GM18951 (cell line): ENCODE measurements around the gene KRIT1.
"Not testable (repeated sequence)": the region's sequence is repeated elsewhere in the genome, so short reads cannot be mapped to it uniquely, and the experiment has no call there.

Source experiments
- POLR2A ChIP-seq: IDR thresholded peaks from 4 replicates; pipeline ENCODE4 v1.6.1; 2011; ENCODE audit warnings: mild to moderate bottlenecking; ENCODE audit not compliant: insufficient read length, insufficient read depth; ENCODE audit errors: extremely low read depth
- in situ Hi-C: fragments of 300-500 bp; cut with MboI; formaldehyde crosslinking; loops from one replicate; pipeline ENCODE4 v1.12.0; 2022; ENCODE audit warnings: low sequenced_read_pairs, mixed read lengths, inconsistent platforms; ENCODE audit not compliant: unreplicated experiment

KRIT1 gene

GRCh38 chr7:92266415-92267241, 20.9 kb upstream of the KRIT1 start:
- no peak for TF ChIP-seq POLR2A
- in situ Hi-C loops = no loop called here

GRCh38 chr7:92260248-92260781, 14.6 kb upstream of the KRIT1 start:
- in situ Hi-C loops = no loop called here
- TF ChIP-seq POLR2A = no peak

- in situ Hi-C loops = no loop called here
- no peak for TF ChIP-seq POLR2A
Observed at GRCh38 chr7:92259610-92260247, 14.0 kb upstream of the KRIT1 start.

DNA sequence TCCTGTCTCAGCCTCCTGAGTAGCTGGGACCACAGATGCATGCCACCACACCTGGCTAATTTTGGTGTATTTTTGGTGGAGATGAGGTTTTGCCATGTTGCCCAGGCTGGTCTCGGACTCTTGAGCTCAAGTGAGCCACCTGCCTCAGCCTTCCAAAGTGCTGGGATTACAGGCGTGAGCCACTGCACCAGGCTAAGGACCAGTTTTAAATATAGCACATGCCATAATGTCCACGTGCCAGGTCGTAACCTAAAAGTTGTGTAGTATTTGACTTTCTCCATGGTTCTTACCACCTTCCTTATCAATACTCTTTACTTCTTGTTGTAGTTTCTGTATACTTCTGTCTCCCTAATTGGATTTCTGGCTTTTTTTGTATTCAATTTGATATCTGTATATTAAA, 13.3 kb upstream of the KRIT1 start:
- no peak for TF ChIP-seq POLR2A
- in situ Hi-C loops = no loop called here

DNA sequence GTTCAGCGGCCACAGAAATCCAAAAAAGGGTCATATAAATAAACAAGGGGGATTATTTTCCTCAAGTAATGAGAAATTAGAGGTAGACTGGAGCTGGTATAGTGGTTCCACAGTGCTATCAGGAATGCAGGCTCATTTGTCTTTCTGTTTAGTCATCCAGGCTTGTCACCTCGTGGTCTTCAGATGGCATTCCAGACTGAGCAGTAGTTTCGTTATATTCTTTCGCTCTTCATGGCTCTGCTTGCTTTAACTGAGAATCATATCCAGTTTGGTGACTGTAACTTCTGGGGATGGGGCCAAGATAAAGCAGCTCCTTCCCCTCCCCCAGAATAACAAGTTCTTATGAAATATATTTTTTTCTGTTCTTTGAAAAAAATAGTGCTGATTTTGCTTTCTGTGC, 9.6 kb upstream of the KRIT1 start:
- in situ Hi-C loops = no loop called here
- TF ChIP-seq POLR2A = no peak

GRCh38 chr7:92254800-92255199, 9.1 kb upstream of the KRIT1 start:
- in situ Hi-C loops = not testable (repeated sequence)

DNA sequence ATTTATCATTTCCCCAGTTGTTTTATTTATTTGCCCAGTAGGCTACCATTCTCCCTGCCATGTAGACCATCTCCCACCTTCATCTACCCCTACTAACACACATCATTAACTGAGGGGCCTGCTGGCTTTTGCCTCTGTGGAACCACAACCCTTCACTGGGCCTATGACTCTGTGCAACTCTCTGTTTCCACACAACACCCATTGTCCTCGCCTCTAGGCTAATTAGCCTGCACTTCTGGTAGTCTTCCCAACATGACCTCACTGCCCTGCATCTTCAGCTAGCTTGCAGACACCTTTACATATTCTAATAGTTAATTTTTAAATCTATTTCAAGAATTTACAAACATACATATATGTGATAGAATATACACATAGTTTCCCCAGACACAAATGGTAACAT, 7.5 kb upstream of the KRIT1 start:
- in situ Hi-C loops = no loop called here
- TF ChIP-seq POLR2A = no peak

DNA sequence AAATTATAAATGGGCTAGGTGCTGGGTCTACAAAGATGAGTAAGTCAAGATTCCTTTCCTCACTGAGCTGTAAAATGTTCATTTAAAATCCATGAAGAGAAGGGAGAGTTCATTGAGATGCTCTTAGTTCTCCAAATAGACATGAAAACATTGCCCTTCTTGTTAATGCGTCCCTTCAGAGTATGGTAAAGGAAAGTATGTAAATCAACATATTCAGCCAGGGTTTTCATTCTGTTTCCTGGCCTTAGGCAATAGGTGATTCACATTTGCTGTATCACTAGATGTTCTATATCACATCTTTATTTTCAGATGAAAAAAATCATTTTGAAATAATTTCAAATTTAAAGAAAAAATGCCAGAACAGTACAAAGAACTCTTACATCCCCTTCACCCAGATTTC, 5.5 kb upstream of the KRIT1 start:
- no peak for TF ChIP-seq POLR2A
- in situ Hi-C loops = no loop called here

- in situ Hi-C loops = no loop called here
- no peak for TF ChIP-seq POLR2A
Observed at GRCh38 chr7:92250603-92251002, 4.9 kb upstream of the KRIT1 start.

GRCh38 chr7:92246360-92247101, 817 bp upstream of the KRIT1 start:
- in situ Hi-C loops = no loop called here

DNA sequence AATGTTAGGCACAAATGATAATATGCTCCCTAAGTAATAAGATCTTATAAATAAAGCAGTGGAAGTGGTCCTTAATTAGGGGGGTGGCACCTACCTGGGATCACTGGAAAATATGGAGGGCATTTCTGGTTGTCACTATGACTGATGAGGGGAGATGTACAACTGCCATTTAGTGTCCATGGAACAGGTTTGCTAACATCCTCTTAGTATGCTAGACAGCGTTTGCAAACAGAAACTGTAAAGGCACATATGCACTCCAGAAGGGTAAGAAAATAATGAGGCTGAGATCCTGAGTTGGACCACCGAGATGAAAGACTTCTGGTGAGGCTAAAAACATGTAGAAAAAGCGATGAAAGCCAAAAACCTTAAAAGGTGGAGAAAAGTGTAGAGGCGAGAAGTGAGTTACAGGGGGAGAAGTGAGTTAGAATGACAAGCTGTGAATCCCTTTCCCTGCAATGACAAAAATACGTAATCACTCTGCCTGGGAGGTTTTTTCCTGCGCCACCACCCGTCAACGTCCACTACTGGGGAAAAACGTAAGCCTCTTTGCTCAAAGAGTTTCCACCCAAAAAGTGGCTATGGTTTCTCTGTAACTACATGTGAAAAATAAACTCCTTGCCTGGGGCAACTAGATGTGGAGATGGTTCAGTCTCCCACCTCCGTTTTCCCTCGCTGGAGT, 767 bp downstream of the KRIT1 start:
- no peak for TF ChIP-seq POLR2A
- in situ Hi-C loops = no loop called here

More at GRCh38 chr7:92246360-92247101, 817 bp upstream of the KRIT1 start:
- no peak for TF ChIP-seq POLR2A

DNA sequence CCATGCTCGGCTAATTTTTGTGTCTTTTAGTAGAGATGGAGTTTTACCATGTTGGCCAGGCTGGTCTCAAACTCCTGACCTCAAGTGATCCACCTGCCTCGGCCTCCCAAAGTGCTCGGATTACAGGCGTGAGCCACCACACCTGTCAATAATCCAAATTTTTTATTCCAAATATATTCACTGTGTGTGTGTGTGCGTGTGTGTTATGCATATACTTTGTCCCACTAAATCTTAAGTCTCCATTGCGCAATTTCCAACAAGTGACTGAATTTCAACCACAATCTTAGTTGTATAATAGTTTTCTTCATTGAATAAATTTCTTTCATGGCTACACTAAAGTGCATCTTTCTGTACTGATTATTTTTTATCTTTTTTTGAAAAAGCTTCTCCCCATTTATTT, 2.7 kb downstream of the KRIT1 start:
- no peak for TF ChIP-seq POLR2A
- in situ Hi-C loops = no loop called here

DNA sequence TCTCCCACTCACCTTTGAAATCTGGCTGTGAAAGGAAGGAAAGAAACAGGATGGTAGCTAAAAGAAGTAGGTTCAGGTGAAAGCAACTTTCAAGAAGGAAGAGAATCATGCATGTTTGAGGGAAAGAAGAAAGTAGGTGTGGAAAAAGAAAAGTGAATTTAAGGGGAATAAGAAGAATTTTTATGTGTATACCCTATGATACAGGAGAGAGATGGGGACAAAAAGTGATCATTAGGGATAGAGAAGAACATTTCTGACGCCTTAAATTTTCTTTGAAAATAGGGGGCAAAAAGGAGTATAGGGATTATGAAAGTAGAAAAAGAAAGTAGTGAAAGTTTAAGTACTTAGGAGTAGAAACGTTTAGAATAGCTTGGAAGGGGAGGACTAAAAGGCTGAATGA, 15.2 kb downstream of the KRIT1 start:
- in situ Hi-C loops = no loop called here

DNA sequence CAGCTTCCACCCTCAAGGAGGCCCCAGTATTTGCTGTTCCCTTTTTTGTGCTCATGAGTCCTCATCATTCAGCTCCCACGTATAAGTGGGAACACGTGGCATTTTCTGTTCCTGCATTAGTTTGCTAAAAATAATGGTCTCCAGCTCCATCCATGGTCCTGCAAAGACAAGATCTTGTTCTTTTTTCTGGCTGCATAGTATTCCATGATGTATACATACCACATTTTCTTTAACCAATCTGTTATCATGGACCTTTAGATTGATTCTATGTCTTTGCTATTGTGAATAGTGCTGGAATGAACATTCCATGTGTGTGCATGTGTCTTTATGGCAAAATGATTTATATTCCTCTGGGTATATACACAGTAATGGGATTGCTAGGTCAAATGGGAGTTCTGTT, 17.0 kb downstream of the KRIT1 start:
- in situ Hi-C loops = no loop called here

More for the DNA sequence above, 15.2 kb downstream of the KRIT1 start:
- no peak for TF ChIP-seq POLR2A

More for the DNA sequence above, 17.0 kb downstream of the KRIT1 start:
- TF ChIP-seq POLR2A = no peak
